HG03025 (cell line): ENCODE results near the gene LIFR.
"Not testable (repeated sequence)": the region's sequence is repeated elsewhere in the genome, so short reads cannot be mapped to it uniquely, and the experiment has no call there.

Source experiments
- ATAC-seq: cut with Tn5 transposase; IDR thresholded peaks from one replicate; pipeline ENCODE4 v1.9.1; 2021; ENCODE audit warnings: mild to moderate bottlenecking, moderate library complexity; ENCODE audit not compliant: unreplicated experiment, low FRiP score

The LIFR gene

DNA sequence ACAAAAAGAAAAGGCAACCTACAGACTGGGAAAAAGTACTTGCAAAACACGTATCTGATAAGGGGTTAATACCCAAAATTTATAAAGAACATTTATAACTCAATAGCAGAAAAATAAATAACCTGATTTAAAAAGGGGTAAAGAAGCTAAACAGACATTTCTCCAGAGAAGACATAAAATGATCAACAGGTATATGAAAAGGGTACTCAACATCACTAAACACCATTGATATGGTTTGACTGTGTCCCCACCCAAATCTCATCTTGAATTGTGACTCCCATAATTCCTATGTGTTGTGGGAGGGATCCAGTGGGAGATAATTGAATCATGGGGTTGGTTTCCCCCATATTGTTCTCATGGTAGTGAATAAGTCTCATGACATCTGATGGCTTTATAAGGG is 27.1 kb upstream of the LIFR start:
- no peak for ATAC-seq

DNA sequence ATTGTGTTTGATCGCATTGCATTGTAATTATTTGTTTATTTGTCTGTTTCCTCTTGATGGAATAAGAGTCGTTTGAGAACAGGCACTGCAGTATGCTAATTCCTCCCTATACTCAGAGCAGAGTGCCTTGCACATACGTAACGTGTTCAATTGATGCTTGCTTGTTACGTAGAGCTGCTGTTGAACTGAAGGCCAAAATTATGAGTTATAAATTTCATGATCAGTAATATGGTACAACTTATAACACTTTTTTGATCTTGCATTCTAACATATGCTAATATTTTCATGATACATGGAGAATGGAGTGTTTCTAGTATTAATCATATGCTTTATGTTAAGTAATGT is 26.5 kb upstream of the LIFR start:
- ATAC-seq: no peak

DNA sequence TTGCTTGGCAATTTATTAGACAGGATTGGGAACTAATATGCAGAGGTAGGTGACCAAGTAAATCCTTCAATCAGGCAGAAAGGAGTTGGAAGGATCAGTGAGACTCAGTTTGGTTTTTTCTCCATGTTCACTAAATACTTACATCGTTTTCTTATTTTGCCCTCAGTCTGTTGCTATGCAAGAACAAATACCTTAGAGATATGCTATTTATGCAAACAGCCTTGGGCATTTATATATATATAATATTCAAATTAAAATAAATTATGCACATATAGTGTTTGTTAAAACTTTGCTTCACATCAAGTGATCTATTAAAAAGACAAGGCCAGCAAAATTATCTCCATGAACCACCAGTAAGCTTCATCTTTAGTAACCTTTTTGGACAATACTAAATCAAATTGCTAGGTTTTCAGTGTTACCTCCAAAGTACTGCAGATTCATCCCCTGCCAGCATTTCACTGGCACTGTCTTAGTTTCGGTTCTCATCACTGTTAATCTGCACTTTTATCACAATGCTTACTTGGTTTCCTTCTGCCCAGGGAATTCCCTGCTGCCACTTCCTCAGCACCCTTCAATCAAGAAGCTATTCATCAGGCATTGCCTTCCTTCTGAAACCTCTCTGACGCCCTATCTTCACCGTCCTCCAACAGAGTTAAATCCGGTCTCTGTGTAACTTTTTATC is 26.0 kb upstream of the LIFR start:
- ATAC-seq: no peak

DNA sequence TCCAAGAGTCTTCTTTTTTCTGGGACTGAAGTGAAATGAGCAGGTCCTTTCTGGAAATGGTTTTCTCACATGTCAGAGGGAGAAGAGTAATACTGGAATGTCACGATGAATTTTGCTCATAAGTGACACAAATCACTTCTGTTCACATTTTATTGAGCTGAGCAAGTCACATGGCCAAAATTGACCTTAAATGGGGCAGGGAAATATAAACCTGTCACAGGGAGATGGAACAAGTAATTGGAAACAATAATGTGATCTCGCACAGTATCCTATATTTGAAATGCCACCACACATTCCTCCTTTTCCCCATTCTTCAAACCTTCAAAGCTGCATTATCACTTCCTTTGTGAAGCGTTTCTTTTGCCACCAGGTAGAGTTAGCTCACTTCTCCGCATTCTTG is 25.2 kb upstream of the LIFR start:
- ATAC-seq: no peak

DNA sequence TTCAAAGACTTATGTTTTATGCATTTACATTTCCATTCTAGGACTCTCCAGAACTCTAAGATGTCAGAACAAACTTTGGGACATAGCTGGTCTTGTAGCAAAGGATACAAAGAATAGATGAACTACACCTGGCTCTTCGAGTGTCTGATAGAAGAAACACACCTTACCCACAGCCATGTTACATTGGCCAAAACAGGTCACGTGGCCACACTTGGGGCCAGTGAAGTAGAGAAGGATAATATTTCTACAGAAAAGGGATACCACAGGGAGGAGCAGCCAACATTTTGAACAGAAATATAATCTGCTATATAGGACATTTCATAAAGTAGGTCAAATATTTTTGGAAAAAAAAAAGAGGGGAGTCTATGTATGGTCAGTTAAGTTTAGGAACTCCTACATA is 22.7 kb upstream of the LIFR start:
- ATAC-seq: no peak

DNA sequence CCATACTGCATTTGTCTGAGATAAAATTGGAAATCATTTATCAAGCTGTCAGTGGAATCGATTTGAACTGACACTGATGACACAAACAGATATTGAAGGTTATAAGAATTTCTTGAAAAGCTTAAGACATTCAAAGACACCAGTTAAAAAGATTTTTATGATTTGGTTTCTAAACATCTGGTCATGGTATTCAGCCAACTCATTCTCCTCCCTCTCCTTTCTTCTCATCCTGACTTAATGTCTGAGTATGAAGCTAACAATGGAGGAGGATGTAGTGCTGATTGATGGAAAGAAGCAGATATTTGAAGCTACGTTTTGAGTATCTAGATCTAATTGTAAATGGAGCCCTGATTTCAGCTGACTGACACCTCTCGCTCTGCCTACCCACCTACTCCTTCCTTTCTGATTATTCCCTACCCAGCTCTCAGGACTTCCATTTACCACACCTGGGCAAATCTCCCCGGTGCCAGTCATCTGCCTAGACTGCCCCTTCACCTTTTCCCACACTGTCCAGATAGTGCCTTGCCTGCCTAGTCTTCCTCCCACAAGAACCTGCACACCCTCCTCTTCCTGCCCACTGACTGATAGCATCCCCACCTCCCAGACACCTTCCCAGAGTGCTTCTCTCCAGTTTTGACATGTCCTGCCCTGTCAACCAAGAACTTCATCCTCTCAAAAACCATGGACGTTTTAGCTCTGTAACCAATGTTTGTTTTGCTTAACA is 20.7 kb upstream of the LIFR start:
- ATAC-seq: no peak

DNA sequence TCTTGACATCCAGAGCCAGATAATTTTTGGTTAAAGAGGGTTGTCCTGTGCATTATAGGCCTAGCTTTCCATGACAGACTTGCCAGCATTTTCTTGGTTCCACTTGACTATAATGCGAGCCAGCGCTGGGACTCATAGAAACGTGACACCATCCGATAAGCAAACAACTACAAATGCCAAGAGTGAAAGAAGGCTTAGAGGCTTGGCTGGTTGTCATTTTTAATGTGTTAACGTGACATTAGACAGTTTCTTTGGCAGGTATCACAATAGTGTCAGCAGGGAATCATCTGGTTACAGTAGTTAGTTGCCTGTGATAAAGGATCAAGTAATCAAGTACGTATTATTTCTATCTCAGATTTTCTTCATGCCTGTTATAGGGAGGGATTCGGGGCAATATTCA is 20.0 kb upstream of the LIFR start:
- ATAC-seq: no peak

DNA sequence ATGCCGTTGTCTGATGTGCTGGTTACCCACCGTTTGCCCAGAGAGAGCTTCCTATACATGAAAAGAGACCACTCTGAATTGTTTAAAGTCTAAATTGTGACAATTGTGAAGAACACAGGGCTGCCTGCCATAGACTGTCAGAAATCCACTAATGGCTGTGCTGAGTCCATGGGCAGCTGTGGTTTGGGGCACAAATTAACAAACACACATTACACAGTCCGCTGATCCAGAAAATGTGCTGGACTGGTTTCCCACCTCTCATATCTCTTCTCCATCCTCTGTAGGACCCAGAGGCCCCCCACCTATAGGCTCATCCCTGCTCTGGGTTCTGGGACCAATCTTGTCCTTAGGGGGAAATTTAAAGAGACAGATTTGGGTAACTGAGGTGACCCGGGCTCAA is 19.0 kb upstream of the LIFR start:
- no peak for ATAC-seq

DNA sequence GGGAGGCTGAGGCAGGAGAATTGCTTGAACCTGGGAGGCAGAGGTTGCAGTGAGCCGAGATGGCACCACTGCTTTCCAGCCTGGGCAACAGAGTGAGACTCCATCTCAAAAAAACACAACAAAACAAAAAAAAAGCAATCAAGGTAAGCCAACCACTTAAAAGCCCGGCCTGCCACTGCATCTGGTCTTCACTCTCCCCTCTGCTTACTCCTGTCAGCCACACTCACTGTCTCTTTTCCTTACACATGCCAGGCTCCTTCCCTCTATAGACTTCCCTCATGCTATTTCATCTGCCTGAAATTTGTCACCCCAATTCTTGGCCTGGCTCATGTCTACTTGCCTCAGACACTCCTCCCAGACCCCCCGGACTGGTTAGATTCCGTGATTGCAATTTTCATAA is 17.6 kb upstream of the LIFR start:
- ATAC-seq: no peak

DNA sequence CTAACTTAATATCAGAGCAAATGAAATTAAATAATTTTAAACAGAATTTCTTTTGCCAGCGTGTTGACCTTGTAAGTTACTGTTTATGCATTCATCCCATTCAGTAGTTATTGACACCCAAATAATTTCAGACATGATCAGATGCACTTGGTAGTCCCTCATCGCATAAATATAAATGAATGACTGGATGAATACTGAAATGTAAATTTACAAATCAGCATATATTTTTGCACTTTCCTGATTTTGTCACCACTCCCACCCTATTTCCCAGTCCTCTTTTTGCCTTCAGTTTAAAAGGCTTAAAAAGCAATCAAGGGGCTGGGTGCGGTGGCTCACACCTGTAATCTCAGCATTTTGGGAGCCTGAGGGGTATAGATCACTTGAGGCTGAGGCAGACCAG is 17.1 kb upstream of the LIFR start:
- no peak for ATAC-seq

DNA sequence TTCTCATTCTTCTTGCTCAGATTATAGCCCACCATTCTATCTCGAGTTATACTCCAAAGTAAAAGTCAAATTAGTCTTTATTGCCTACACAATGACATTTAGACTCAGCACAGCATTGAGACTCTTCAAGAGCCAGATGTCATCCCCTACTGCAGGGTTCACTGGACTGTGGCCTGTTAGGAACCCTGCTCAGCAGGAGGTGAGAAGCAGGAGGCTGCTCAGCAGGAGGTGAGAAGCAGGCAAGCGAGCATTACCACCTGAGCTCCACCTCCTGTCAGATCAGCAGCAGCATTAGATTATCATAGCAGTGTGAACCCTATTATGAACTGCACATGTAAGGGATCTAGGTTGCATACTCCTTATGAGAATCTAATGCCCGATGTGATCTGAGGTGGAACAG is 12.7 kb upstream of the LIFR start:
- no peak for ATAC-seq

DNA sequence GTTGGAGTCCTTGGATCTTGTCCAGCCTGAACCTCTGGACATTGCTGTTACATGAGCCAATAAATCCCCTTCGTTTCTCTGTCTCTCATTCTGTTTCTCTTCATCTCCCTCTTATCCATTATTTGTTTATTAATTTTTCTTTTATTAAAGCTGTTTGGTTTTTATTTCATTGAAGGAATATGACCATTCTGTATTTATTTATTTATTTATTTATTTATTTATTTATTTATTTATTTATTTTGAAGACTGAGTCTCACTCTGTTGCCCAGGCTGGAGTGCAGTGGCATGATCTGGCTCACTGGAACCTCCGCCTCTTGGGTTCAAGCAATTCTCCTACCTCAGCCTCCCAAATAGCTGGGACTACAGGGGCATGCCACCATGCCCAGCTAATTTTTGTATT is 10.9 kb upstream of the LIFR start:
- ATAC-seq: not testable (repeated sequence)

DNA sequence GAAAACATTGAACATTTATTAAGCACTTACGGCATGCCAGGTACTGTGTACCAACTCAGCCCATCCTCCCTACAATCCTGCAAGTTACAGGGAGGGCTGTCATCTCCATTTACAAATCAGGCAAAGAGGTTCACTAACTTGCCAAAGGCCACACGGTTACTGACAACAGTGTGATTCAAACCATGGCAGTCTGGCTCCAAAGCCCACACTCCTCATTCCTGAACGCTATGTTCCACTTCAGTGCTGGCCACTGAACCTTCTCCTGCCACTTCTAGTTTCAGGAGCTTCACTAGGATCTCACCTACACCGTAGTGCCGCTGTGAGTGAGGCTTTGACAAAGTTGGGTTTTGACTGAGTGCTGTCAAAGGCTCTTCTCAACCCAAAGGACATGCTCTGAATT is 7.2 kb upstream of the LIFR start:
- ATAC-seq: no peak

DNA sequence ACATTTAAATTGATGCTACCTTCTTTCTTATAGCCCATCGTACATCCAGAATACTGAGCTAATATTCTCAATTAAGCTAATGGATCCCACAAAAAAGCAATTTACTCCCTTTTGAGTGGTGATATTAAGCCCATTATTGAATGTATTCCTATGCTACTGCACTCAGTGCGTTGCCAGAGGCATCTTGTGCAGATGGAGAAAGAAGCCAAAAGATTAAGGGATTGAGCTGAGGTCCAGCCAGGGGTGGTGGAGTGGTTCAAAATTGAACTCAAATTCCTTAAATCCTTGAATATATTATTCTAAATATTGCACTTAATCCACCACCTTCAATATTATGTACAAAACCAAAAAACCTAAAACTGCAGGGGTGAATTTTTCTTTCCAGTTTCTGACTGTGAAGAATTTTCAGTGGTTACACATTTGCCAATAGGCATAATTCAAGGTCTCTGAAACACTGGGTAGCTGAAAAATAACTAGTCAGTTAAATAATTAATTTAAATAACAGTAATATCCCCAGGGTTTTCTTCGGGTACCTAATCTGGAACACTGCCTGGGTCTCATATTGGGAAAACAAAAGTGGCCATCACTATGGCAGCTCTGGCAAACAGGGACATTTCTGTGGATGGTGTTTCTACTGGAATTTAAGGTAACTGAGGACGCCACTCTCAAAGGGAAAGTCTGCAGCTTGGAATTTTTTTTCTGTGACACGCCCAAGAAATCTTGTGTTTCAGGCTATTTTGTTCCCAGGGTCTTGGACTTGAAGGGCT is 6.2 kb upstream of the LIFR start:
- ATAC-seq: no peak

DNA sequence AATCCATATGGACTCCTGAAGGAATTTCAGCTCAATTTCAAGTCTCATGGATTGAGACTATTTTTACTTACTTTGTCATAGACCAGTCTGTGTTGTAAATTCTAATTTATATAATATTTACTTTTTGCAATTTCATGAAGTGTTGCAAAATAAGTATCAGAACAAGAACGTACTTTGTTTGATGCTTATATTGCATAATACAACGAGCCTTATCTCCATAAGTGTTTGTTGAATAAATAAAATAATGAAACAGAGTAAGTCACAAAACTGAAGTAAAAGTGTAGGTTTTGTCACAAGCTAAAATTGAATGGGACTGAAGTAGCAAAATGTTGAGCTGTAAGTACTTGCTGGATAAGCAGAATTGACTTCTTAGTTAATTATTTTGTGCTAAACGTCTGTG is 3.0 kb upstream of the LIFR start:
- ATAC-seq: no peak

DNA sequence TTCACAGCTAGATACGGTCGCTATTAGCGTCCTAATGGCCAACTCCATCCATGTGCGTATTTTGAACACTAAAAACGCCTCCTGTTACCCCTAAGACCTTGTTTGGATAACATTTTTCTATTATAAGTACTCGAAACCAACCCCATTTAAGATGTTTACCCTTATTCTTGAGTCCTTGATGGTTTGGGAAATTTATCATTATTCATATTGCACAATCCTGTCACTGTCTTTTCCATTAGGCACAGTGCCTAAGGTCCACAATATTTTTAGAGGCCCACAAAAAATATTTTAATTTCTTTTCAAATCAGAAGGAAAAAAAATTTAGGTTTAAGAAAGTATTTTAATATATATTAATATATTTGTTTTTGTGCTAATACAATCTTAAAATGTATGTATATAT is 1.3 kb upstream of the LIFR start:
- no peak for ATAC-seq

DNA sequence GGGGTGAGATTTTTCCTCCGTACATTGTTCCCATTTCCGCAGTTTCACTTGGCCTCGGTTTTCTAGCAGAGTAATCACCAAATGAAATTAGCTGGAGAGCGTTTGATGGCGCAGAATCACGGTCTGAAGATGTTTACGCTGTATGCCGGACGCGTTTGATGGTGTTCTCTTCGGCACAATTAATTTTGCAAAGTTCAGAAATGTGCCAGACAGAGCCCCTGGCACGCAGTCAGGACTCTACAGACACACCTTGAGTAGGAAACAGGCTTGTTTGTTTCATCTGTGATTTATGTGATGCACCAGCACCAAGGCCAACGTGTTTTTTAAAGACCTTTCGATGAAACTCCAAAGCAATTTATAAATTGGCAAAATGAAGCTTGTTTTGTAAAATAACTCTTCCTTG is 863 bp upstream of the LIFR start:
- ATAC-seq: no peak

DNA sequence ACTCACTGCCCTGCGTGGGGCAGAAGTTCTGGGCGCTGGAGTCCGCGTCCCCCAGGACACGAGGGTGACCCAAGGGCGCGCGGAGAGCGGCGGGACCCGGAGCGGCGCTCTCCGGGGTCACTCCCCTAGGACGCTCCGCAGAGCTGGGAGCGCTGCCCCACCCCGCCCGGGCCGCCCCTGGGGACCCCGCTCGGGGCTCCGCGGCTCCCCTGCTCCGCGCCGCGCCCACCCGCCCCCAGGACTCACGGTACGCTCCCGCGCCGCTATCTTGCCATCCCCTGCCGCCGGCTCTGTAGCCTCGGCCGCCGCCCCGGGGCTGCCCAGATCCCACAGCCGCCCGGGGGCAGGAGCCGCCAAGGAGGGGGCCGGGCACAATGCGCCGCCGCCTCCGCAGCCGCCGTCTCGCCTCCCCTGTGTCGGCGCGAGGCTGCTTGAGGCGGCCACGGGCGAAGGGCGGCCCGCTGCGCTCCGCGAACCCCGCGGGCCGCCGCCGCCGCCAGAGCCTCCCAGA is 303 bp downstream of the LIFR start:
- ATAC-seq: no peak

DNA sequence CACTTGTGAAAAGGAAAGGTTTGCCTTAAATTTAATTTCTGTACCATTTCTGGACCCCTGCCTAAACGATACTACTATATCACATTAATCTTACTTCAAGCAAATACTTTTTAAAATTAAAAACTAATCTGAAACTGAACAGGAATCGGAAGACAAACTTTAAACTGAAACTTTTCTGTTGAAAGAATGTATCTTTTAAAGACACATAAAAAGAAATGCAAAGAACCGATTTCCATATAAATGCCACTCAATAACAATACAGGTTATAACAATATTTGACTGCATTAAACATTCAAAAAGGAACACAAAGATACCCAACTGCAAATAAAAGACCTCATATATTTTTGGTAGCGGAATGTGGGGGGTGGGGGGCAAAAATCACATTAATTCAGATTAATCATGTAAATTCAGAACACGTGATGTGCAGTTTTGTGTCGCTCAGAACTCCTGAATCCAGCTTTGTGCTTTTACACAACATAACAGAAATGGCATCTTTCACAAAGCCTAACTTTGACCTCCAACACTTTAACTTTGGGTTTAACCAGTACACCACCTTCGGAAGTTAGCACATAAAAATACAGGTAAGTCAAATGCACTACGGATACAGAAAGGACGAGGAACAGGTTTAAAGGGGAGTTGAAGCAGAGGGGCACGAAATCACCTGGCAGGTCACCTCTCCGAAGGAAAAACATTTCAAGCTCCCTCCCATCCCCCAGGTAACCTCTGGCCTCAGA is 925 bp downstream of the LIFR start:
- ATAC-seq: no peak

DNA sequence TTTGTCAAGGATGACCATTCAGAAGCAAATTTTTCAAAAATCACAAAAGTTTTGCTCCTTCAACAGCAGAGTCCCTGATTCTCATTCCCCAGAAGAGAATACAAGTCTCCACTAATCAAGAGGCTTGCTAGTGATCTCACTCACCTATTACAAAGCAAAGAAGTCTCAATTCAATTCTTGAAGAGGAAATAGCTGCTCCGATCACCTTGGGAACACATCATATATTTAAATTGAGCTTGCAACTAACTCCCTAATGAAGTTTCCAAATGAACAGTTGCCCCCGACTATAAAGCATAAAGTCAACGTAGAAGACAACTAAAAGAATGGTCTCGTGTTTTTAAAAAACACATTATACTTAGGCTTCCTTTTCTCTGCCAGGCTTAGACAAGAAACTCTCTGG is 1.6 kb downstream of the LIFR start:
- ATAC-seq: no peak

DNA sequence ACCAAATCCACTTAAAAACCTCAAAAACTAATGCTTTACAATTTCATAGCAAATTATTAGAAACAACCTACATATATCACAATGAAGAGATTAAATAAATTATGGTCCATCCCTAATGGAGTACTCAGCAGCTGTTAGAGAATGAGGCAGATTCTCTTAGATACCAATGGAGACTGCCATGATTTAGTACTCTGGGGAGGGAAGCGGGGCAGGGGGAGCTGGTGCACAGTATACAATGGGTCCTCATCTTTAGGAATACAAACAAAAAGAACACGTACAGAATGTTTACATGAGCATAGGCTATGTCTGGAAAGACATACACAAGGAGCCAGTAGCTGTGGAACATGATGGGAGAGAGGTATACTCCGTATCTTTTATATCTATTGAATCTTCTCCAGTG is 2.0 kb downstream of the LIFR start:
- no peak for ATAC-seq
